ENCODE data around the gene EIF5.

EIF5 gene

DNA sequence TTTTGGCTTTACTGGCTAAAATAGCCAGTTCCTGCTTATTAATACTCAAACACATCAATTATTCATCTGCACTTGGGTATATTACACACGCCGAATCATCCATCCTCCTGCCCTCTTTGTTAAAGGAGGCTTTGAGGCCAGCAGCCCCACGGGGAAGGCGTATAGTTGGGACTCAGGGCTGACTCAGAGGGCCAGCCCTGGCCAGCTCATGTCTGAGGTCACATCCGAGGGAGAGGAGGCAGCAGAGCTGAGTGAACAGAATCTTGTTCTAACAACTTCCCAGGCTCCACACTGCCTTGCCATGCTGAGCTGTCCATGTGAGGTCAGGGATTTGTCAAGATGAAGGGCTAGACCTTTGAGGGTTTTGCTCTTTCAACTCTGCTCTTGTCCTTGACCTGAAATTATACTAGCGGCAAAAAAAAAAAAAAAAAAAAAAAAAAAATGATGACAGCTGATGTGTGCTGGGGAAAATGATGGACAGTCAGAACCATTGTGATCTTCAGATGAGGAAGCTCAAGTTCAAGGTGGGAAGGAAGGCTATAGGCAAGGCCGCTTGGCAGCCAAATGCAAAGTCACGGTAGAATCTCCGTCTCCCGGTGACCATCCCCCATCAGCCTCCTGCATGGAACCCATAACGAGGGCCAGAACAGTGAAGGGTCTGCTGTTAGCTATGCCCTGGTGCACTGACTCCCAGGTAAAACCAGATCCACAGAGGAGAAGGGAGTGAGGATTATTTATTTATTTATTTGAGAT, 38.7 kb downstream of the EIF5 start:
- DNase-seq, result no peak

DNA sequence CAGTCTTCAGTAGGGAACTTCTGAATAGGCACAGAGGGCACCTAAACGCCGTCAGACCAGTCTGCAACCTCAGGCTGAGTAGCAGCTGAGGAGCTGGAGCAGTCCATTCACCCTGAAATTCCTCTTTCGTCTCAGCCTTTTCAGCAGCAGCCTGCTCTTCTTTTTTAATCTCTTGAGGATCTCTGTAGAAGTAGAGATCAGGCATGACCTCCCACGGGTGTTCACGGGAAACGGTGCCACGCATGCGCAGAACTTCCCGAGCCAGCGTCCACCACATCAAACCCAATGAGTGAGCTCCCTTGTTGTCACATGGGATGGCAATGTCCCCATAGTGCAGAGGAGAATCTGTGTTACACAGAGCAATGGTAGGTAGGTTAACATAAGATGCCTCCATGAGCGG, 40.1 kb downstream of the EIF5 start:
- no peak for DNase-seq

DNA sequence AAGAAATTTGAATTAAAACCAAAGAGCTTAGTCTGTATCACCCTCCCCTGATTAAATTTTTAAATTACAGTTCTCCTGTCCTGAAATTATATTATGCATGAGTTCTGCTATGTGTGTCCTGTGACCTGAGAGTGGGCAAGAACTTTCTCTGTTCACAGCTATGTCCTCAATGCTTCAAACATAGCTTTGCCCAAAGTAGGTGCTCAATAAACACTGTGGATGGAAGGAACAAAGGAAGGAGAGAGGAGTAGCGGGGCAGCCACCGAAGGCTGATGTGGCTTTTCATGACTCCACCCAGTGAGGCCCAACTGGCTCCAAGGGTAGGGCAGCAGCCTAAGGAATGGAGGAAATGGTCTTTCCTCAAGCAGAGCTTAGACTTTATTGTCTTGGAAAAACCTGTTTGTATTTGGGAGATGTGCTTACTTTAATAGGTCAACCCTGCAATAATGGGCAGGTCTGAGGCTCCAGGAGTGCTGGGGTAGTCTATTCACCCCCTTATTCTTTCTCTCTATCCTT, 43.5 kb downstream of the EIF5 start:
- DNase-seq, result no peak

DNA sequence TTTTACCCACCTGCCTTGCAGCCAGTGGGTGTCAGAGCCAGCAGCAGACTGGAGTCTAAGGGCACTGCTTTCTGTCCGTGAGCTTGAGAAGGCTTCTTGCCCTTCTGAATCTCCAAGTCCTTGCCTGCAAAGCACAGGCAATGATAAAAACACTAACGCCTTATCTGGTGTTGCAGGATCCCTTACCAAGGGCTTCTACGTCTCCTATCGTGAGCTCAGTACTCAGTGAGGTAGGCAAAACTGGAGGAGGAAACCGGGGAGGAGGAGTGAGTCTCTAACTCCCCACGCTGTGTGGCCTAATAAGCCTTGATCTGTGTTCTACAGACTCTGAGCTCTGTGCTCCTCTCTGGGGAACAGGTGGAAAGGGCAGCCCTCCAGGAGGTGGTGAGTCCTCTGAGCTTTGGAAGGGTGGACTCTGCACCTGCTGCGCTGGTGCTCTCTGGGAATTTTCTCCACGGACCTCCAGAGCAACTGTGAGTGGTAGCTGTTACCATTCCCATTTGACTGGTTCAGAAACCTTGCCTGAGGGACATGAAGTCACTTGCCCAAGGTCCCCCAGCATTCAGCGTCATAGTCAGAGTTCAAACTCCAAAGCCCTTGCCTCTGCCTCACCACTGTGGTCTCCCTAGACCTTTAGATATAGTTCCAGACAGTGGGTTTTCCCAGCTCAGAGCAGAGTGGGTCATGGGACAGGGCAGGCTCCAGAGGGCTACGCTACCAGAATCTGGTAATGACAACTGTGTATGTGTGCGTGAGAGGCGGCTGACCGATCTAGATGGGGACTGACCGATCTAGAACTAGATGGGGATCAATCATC, 44.2 kb downstream of the EIF5 start:
- DNase-seq, result no peak

DNA sequence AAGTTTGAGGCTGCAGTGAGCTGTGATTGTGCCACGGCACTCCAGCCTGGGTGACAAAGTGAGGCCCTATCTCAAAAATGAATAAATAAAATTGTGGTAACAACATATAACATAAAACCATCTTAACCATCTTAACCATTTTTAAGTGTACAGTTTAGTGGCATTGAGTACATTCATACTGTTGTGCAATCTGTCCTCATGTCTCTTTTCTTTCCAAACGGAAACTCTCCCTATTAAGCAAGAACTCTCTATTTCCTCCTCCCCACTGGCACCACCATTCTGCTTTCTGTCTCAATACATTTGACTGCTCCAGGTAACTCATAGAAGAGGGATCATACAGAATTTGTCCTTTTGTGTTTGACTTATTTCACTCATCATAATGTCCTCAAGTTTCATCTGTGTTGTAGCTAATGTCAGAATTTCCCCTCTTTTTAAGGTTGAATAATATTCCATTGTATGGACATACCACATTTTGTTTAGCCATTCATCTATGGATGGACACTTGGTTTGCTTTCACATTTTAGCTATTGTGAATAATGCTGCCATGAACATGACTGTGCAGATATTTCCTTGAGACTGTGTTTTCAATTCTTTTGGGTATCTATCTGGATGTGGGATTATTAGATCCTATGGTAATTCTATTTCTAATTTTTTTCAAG, 46.8 kb downstream of the EIF5 start:
- no peak for DNase-seq

DNA sequence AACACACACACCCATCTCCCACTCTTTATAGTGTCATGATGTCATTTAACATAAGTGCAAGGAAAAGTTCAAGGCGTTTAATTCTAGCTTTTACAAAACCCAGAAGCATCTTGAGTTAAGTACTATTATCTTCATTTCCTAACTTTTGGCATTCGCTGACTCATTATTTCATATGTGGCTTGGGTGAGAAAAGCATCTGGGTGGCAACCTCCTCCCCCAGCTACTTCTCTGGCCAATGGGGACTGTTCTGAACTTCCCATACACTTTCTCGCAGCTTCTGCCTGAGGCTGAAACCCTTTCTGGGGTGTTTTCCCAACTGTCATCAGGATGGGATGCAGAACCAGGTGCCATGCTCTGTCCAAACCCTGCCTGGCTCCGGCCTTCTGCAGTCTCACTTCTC, 48.3 kb downstream of the EIF5 start:
- no peak for DNase-seq

DNA sequence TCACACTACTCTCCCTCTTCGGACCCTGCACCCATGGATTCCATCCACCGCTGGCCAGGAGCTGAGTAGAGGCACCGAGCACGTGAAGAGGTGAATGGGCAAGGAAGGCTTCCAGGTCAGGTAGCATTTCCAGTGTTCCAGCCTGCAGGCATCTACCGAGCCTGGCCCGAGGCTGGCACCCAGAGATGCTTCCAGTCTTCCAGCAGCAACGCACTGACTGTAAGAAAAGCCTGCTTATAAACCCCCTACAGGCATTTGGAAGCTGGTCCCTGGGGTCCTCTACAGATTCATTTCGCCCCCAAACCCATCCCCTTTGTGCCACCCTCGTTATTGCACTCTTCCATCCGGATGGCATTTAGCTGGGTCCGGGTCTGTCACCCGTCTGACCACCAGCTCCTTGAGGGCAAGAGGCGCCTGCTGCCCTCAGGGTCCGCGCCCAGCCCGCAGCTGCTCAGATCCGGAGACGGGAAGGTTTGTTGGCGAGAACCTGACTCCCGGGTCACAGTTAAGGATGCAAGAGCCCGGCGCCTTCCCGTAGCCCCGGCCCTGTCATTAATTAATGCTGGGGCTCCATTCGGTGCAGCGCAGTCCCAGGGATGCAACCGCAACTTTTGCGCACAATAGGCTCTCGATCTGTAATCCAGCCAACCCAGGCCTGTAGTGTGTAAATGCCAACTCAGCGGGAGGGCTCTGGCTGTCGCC, 50.6 kb downstream of the EIF5 start:
- DNase-seq, result no peak

DNA sequence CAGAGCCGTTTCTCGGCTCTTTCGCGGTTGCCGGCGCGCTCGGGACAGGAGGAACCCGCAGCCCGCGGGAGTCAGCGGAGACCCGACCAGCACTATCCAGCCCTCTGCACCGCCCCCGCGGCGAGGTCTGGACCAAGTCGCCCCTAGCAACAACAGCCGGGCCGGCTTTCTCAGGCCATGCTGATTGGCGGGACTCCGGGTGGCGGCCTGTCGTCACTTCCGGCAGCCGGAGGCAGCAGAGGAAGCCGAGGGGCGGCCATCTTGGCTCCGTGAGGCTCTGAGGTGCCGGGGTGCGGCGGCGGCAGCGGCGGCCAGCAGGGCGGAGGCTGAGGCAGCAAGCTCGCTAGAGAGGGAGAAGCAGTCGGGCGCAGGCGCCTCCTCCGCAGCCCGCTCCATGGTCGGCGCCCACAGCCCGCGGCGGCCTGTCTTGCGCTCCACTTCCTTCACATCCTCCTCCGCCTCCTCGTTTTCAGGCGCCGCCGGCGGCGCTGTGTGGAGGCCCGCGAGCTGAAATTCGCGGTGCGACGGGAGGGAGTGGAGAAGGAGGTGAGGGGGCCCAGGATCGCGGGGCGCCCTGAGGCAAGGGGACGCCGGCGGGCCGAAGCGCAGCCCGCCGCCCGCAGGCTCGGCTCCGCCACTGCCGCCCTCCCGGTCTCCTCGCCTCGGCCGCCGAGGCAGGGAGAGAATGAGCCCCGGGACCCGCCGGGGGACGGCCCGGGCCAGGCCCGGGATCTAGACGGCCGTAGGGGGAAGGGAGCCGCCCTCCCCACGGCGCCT, 51.3 kb downstream of the EIF5 start, which contains the start of gene MARK3:
MARK3 (plus strand) TSS at position 264 of the 777 bp plus-strand sequence. CDS start 615 bp downstream, outside the sequence.
- peak; percentile 94 for DNase-seq

DNA sequence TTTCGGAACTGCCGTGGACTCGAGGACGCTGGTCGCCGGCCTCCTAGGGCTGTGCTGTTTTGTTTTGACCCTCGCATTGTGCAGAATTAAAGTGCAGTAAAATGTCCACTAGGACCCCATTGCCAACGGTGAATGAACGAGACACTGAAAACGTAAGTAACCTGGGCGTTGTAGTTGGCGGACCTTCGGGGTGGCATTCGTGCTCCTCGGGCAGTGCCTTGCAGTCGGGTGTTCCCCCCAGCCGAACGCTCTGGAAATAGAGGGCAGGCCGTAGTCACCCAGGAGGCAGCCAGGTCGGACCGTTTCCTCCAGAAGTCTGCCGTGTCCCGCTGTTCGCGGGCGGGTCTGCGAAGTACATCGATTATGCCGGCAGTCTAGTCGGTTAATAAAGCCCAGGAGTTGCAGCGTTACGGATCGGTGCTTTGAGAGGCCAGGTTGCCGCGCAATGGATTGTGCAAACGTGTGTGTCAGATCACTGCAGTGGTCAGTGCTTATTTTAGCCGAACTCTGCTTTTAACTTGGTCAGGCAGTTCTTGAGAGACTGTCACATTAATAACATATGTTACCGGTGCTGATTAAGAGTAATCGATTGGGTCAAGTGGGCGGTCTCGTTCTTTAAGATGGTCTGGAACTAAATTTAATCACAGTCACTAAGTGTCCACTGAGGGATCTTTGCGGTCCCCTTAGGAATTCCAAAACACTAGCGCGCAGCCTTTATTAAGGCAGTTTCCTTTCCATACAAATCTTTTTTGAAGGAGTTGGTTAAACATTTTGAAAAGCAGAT, 52.1 kb downstream of the EIF5 start:
- peak; percentile 19 for DNase-seq

DNA sequence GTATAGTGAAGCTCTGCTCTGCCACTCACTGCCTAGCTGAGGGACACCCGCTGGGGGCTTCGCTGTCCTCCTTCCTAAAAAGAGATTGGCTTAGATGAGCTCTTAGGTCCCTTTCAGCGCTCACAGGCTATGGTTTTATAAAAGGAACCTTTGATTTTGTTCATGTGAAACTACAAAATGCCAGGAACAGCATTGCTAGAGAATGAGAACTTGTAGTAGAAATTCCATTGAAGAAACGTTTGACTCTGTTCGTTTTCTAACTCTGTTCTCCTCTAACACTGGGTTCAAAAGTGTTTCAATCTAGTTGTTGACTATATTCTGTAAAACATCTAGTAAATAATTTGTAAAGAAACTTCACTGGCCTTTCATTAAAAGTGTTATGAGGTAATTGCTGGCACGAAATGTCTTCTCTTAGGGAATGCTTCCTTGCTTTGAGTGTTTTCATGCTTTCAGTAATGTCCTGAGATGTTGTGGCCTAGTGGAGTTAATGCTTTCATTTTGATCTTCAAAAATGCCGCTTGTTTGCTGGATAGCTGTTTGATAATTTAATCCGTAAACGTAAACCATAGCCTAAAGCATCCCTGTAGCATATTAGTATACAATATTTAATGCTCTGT, 52.8 kb downstream of the EIF5 start:
- DNase-seq, result no peak

DNA sequence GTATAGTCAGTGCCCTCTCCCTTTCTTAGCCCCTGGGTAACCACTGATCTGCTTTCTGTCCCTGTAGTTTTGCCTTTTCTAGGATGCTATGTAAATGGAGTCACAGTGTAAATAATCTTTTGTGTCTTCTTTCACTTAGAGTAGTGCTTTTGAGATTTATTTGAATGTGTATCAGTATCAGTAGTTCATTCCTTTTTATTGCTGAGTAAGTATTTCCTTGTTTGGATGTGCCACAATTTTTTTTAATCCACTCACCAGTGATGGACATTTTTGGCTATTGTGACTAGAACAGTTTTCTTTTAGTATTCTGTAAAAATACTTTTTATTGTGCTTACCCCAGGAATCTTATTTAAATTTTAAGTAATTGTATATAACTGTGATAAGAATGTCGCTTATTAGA, 54.6 kb downstream of the EIF5 start:
- DNase-seq, result no peak

DNA sequence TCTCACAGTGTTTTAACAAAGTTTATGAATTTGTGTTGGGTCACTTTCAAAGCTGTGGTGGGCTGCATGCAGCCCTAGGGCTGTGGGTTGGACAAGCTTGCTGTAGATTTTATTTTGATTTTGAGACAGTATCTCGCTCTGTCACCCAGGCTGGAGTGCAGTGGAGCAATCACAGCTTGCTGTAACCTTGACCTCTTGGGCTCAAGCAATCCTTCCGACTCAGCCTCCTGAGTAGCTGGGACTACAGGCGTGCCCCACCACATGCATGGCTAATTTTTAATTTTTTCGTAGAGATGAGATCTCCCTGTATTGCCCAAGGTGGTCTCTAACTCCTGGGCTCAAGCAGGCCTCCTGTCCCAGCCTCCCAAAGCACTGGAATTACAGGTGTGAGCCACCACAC, 56.6 kb downstream of the EIF5 start:
- DNase-seq, result no peak

DNA sequence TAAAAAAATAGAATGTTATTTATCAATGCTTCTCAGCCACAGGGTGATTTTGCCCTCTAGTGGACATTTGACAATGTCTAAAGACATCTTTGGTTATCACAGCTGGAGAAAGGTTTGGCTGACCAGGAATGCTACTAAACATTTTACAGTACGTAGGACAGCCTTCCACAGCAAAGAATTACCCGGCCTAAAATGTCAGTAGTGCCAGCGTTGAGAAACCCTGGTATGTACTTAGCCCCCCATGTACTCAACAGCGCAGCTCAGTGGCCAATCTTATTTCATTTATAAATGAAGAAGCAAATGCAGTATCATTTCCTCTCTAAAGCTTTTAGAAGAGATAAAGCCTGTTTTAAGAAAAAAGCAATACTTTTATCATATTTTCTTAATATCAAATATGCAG, 57.0 kb downstream of the EIF5 start:
- DNase-seq, result no peak

DNA sequence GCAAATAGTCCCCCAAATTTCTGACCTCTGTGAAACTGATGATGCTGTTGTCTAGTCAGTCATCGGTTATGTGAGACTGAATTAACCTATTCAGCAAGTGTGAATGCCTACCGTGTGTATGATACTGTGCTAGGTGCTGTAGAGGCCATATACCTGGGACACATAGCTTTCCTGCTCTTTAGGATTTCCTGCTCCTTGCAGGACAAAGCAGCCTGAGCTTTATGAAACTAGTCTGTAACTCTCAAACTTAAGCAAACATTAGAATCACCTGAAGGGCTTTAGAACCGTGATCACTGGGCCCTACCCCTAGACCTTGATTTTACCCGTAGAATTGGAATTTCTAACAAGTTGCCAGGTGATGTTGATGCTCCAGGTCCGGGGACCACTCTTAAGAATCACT, 58.1 kb downstream of the EIF5 start:
- DNase-seq, result no peak

DNA sequence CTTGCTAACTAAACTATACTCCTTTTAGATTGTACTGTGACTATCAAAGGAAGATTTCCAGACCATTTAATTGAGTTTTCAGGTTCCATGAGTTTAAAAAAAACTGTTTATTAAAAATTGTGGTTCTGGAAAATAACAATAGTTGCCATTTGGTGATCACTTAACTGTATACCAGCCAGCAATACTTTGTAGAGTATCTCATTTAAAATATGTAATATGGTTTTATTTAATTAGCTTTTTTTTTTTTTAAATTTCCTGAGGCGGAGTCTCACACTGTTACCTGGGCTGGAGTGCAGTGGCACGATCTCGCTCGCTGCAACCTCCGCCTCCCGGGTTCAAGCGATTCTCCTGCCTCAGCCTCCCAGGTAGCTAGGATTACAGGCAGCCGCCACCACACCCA, 58.5 kb downstream of the EIF5 start:
- no peak for DNase-seq

DNA sequence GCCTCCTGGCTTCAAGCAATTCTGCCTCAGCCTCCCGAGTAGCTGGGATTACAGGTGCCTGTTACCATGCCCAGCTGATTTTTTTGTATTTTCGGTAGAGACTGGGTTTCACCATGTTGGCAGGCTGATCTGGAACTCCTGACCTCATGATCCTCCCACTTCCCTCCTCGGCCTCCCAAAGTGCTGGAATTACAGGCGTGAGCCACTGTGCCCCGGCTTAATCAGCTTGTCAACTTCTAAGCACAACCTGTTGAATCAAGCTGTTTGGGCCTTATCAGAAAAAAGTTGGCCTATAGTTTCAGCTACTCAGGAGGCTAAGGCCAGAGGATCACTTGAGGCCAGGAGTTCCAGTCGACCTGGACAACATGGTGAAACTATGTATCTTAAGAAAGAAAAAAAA, 59.0 kb downstream of the EIF5 start:
- DNase-seq, result no peak

DNA sequence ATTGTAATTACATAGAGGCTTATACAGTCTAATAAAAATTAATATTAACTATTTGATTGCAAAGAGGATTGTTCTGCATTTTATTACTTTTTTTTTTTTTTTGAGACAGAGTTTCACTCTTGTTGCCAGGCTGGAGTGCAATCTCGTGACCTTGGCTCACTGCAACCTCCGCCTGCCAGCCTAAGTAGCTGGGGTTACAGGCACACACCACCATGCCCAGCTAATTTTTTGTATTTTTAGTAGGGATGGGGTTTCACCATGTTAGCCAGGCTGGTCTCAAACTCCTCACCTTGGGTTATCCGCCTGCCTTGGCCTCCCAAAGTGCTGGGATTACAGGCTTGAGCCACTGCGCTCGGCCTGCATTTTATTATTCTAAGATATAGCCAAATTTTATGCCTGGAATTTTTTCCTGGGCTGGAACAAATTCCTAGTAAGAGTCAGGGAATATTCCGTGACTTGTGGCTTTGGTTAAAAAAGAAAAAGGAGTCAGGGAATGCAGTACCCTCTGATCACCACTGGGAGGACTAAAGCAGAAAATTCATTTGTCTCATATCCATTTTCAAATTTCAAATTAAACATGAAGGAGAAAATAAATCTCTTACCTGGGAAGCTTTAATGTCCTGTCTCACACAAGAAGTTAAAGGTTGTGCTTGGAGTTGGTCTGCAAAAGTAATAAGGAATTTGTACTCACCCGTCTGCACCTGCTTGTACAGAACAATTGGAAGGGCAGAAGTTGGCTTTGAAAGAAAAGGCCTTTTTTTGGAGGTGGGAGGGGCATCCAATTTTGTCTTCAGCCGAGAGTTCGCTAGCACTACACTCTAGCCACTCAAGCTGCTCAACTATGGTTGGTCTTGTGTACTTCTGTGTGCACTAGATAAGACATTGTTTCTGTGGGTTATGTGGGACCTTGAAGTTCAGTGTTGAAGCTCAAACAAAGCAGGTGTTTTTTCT, 59.9 kb downstream of the EIF5 start:
- DNase-seq, result no peak

All from stimulated activated CD4-positive, alpha-beta T cell treated with anti-CD3 and anti-CD28 coated beads, Interleukin-12 subunit alpha, Interleukin-12 subunit beta, amount 100 ng/mL, for 4 hours (primary cell).